Nephron progenitor cell (in vitro differentiated cells): ENCODE data around the gene CTNND2.
A peak's percentile ranks its signal among the peaks of the same experiment; 100 is the strongest.

Experiments used
- DNase-seq: peaks from one replicate; pipeline ENCODE4 v3.0.0; 2021
- H3K27ac Mint-ChIP-seq: 2 replicates; pipeline ENCODE4 v1.8.0; 2021; ENCODE audit warnings: mild to moderate bottlenecking, moderate library complexity, mixed read lengths
- H3K27me3 Mint-ChIP-seq: 2 replicates; pipeline ENCODE4 v1.8.0; 2021; ENCODE audit warnings: mild to moderate bottlenecking, low read depth, mixed read lengths; ENCODE audit not compliant: poor library complexity
- H3K36me3 Mint-ChIP-seq: 2 replicates; pipeline ENCODE4 v1.8.0; 2021; ENCODE audit warnings: low read depth, mixed read lengths
- H3K4me1 Mint-ChIP-seq: 2 replicates; pipeline ENCODE4 v1.8.0; 2021; ENCODE audit warnings: mixed read lengths
- H3K4me3 Mint-ChIP-seq: 2 replicates; pipeline ENCODE4 v1.8.0; 2021; ENCODE audit warnings: mild to moderate bottlenecking, moderate library complexity, mixed read lengths
- H3K9me3 Mint-ChIP-seq: 2 replicates; pipeline ENCODE4 v1.8.0; 2021; ENCODE audit warnings: mild to moderate bottlenecking, moderate library complexity, mixed read lengths
- TF ChIP-seq, protein P1 (sequence below): fragments of 200-600 bp; sonication (generic); IDR thresholded peaks from 2 replicates; pipeline ENCODE4 v1.5.0; 2021; ENCODE audit warnings: antibody characterized with exemption

CTNND2 gene

DNA sequence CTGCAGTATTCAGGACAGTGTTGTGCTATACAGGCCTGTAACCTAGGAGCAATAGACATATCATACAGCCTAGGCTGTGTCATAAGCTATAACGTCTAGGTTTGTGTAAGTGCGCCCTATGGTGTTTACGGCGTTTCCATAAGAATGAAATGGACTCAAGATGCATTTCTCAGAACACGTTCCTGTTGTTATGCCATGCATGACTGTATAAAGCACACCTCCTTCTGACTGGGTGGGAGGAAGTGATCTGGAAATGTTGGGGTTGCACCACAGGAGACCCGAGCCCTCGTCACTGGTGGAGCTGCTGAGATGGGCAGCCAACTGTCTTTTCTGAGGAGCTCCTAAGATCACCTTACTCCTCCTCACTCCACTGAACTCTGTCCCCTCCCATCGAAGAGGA, 751.9 kb downstream of the CTNND2 start:
- Mint-ChIP-seq H3K9me3 (no peaks in the 10 kb centered on the region), H3K36me3 (no peaks in the 10 kb centered on the region), H3K27ac (no peak overlapping the region), H3K4me3 (no peak overlapping the region), H3K27me3 (no peaks in the 10 kb centered on the region), H3K4me1 (peaks cover 12% of the 10 kb centered on the region)
- TF ChIP-seq, protein P1, sequence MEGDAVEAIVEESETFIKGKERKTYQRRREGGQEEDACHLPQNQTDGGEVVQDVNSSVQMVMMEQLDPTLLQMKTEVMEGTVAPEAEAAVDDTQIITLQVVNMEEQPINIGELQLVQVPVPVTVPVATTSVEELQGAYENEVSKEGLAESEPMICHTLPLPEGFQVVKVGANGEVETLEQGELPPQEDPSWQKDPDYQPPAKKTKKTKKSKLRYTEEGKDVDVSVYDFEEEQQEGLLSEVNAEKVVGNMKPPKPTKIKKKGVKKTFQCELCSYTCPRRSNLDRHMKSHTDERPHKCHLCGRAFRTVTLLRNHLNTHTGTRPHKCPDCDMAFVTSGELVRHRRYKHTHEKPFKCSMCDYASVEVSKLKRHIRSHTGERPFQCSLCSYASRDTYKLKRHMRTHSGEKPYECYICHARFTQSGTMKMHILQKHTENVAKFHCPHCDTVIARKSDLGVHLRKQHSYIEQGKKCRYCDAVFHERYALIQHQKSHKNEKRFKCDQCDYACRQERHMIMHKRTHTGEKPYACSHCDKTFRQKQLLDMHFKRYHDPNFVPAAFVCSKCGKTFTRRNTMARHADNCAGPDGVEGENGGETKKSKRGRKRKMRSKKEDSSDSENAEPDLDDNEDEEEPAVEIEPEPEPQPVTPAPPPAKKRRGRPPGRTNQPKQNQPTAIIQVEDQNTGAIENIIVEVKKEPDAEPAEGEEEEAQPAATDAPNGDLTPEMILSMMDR, result no peak
- DNase-seq, result no peak

DNA sequence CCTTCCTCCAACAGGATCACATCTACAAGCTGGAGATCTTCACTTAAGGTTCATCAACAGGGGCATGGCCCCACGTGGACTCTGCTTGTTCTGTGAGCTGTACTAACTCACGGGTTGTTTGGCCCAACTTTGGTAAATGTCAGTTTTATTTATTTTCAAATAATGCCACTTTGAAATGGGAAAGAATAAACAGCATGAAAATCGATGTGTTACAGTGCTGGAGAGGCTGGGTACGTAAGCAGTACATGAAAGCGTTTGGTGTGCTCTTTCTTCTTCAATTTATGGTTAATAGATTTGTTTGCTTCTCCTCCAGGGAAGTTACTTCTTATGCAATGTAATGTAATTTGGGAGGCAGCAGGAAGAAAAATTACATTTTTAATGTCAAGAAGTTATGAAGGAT, 753.3 kb downstream of the CTNND2 start:
- H3K27ac Mint-ChIP-seq, result no peak overlapping the region
- TF ChIP-seq, protein P1, result no peak
- H3K27me3 Mint-ChIP-seq, result no peaks in the 10 kb centered on the region
- peaks cover 12% of the 10 kb centered on the region for H3K4me1 Mint-ChIP-seq
- H3K4me3 Mint-ChIP-seq, result no peak overlapping the region
- H3K36me3 Mint-ChIP-seq, result no peaks in the 10 kb centered on the region
- no peaks in the 10 kb centered on the region for H3K9me3 Mint-ChIP-seq
- DNase-seq, result no peak

DNA sequence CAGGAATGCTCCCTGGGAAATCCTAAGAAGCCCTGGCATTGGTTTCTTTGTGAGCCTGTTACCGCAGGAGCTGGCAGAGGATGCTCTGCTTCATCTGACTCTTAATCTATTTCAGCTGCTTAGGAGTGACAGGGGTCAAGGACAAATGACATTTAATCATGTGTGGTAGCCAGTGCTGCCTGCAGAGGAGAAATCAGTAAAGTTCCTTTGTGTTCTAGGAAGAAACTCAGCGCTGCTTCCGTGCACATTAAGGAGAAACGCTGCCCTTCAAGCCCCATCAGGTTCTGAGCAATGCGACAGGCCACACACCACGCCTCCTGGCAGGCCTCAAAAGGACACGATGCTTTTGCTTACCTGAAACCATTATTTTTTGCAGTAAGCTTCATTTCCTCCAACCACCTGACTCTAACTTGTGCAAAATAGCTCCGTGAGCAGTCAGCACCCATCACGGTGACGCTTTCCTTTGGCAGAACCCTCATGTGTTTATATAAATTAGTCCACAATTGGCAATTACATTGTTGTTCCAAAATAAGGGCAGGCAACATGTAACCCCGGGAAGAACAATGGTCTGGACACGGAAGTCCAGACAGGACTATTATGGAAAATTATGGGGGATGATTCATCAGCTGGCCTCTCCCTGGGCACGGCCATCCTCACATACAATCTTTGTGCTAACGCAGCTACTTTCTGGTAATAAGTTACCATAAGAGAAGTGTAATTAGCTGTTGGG, 755.3 kb downstream of the CTNND2 start:
- H3K27me3 Mint-ChIP-seq, result peaks cover 4% of the 10 kb centered on the region
- no peaks in the 10 kb centered on the region for H3K36me3 Mint-ChIP-seq
- DNase-seq, result no peak
- TF ChIP-seq, protein P1, result no peak
- no peak overlapping the region for H3K4me3 Mint-ChIP-seq
- H3K9me3 Mint-ChIP-seq, result no peaks in the 10 kb centered on the region
- peaks cover 12% of the 10 kb centered on the region for H3K4me1 Mint-ChIP-seq
- H3K27ac Mint-ChIP-seq, result peak overlapping the region; percentile 37

- H3K27ac Mint-ChIP-seq, result no peak overlapping the region
These were observed 758.1 kb downstream of the CTNND2 start for GRCh38 chr5:11146171-11146570.

DNA sequence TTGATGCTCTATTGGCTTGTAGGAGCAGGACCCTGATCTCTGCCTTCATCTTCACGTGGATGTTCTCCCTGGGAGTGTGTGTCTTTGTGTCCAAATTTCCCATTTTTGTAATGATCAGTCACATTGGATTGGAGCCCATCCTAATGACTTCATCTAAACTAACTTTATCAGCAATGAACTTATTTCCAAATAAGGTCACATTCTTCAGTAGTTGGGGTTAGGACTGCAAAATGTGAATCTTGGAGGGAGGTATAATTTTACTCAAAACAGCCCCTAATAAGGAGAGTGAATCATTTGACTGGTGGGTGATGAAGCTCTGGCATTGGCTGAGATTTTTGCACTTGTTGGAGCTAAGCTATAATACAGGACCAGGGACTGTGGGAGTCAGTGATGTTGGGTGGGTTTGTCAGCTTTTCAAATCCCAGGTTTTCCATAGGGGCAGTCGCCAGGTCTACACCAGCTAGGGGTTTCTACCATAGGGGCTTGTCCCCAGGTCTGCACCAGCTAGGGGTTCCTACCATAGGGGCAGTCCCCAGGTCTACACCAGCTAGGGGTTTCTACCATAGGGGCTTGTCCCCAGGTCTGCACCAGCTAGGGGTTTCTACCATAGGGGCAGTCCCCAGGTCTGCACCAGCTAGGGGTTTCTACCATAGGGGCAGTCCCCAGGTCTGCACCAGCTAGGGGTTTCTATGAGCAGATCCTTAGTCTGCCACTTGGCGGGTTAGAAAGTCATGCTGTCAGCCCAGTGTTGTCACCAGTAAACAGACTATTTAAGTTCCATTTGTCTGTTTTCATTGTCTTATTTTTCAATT, 760.6 kb downstream of the CTNND2 start:
- TF ChIP-seq, protein P1, result no peak
- no peak overlapping the region for H3K27ac Mint-ChIP-seq
- no peaks in the 10 kb centered on the region for H3K9me3 Mint-ChIP-seq
- peaks cover 4% of the 10 kb centered on the region for H3K27me3 Mint-ChIP-seq
- H3K36me3 Mint-ChIP-seq, result no peaks in the 10 kb centered on the region
- peaks cover 9% of the 10 kb centered on the region for H3K4me1 Mint-ChIP-seq
- DNase-seq, result no peak
- no peak overlapping the region for H3K4me3 Mint-ChIP-seq

More at GRCh38 chr5:11146171-11146570, 758.1 kb downstream of the CTNND2 start:
- Mint-ChIP-seq H3K4me1 (peaks cover 12% of the 10 kb centered on the region), H3K27me3 (peaks cover 4% of the 10 kb centered on the region), H3K9me3 (no peaks in the 10 kb centered on the region), H3K36me3 (no peaks in the 10 kb centered on the region), H3K4me3 (no peak overlapping the region)
- TF ChIP-seq, protein P1, result no peak
- DNase-seq, result no peak
